Vagina (tissue), 2 donors: ENCODE measurements around the gene CFAP20.

Experiments
- POLR2A ChIP-seq, 2 donors: fragments of 450-650 bp; IDR thresholded peaks; one replicate each; pipeline ENCODE4 v1.6.1; 2017; ENCODE audit warnings: antibody characterized with exemption in 2 of 2, mild to moderate bottlenecking in 2 of 2, moderate library complexity in 2 of 2
- TF ChIP-seq, protein P1 (sequence below), 3 experiments: fragments of 450-650 bp in 2 of 3; fragments of 200-600 bp in 1 of 3; sonication (generic) in 1 of 3; IDR thresholded peaks; one replicate each; pipeline ENCODE4 v1.5.1; 2017 to 2019; ENCODE audit warnings: antibody characterized with exemption in 3 of 3, mild to moderate bottlenecking in 2 of 3, moderate library complexity in 2 of 3

DNA sequence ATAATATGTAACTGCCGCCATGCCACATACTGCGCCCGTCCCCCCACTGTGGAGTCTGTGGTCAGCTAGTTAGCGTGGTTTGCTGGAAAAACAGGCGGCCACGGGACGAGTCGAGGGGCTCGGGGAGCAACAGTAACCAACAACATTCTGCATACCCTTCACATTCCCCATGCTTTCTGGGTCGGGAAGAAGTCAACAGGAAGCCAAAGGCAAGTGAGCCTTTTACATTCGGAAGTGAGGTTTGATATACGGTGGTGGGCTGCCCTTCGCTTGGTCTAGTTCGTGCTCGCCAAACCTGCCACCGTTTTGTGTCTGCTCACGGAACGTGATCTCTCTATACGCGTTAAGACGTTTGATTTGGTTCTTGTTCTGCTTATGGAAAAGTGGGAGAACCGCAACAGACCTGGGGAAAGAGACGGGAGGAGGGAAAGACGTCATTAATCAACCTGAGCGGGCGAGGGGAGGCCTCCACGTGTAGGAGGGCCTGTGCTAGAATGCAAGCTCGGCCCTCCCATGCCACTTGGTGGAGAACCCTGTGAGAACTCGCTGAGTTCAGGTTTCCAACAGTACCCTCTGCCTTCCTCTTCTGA, 28.9 kb upstream of the CFAP20 start:
- TF ChIP-seq, protein P1, sequence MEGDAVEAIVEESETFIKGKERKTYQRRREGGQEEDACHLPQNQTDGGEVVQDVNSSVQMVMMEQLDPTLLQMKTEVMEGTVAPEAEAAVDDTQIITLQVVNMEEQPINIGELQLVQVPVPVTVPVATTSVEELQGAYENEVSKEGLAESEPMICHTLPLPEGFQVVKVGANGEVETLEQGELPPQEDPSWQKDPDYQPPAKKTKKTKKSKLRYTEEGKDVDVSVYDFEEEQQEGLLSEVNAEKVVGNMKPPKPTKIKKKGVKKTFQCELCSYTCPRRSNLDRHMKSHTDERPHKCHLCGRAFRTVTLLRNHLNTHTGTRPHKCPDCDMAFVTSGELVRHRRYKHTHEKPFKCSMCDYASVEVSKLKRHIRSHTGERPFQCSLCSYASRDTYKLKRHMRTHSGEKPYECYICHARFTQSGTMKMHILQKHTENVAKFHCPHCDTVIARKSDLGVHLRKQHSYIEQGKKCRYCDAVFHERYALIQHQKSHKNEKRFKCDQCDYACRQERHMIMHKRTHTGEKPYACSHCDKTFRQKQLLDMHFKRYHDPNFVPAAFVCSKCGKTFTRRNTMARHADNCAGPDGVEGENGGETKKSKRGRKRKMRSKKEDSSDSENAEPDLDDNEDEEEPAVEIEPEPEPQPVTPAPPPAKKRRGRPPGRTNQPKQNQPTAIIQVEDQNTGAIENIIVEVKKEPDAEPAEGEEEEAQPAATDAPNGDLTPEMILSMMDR (IDR thresholded peaks at IDR 0.05), result no peak
- no peak for TF ChIP-seq POLR2A (IDR thresholded peaks at IDR 0.05)
